Activated gamma-delta T cell treated with Interleukin-2 at 50 U/mL for 16 hours (primary cell): ENCODE data around the gene FCHO1.
"Not testable (repeated sequence)": the region's sequence is repeated elsewhere in the genome, so short reads cannot be mapped to it uniquely, and the experiment has no call there.

Source experiments
- DNase-seq: peaks from one replicate; pipeline ENCODE4 v3.0.0-alpha.2; 2020

The FCHO1 gene

DNA sequence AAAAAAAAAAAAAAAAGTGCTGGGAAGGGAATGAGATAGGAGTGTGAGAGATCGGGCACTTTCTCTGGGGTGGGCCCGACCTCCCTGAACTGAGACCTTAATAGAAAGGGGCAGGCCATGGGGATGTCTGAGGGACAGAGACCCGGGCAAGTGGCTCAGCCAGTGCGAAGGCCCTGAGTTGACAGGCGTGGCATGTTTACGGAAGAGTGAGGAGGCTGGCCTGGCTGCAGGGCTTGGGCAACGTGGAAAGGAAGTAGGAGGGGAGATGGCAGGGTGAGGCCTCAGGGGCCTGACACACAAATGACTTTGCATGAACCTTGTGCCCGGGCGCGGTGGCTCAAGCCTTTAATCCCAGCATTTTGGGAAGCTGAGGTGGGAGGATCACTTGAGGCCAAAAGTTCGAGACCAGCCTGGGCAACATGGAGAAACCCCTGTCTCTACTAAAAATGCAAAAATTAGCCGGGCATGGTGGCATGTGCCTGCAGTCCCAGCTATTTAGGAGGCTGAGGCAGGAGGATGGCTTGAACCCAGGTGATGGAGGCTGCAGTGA, 13.9 kb downstream of the FCHO1 start:
- no peak for DNase-seq

DNA sequence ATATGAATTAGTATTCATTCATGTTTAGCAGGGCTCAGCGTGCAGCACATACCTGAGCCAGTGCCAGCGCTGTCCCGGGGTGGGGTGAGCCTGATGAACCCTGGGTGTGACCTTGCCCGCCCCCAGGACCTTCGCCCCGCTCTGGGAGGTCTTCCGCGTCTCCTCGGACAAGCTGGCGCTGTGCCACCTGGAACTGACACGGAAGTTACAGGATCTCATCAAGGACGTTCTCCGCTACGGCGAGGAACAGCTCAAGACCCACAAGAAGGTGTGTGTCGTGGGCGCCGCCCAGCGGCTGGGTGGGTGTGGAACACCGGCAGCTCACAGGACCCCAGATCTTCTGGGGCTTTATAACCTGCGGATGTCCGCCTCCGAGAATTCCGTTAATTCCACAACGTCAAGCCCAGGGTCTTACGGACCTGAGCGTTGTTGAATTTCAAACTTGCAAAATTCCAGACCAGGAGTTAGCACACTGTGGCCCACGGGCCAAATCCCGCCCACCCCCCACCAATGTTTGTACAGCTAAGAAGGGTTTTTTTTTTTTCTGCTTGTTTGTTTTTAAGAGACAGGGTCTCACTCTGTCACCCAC, 15.4 kb downstream of the FCHO1 start:
- DNase-seq, result peak; percentile 42

DNA sequence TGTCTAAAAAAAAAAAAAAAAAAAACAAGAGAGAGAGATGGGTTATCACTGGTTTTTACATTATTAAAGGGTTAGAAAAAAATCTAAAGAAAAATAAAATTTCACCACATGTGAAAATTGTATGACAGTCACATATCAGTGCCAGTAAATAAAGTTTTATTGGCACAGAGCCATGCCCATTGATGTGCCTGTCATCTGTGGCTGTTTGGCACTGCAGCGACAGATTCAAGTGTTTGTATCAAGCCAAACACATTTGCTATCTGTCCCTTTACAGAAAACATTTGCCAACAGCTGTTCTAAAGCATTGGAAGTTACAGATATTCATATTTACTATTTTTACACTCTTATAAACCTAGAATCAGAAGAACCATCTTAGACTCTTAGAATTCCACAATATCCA, 16.3 kb downstream of the FCHO1 start:
- no peak for DNase-seq

DNA sequence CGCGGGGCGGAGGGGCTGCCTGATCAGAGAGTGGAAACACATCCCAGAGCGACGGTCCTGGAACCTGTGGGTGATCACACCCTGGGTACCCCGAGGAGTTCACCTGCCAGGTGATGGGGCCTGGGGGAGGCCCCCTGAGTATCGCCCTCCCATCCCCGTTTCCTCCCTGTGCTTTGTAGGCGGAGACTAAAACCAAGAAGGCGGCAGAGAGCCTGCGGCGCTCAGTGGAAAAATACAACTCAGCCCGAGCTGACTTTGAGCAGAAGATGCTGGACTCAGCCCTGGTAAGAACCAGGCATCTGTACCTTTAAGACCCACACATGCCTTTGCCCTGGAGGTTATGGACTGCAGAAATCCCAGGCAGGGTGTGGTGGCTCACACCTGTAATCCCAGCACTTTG, 19.3 kb downstream of the FCHO1 start:
- no peak for DNase-seq

DNA sequence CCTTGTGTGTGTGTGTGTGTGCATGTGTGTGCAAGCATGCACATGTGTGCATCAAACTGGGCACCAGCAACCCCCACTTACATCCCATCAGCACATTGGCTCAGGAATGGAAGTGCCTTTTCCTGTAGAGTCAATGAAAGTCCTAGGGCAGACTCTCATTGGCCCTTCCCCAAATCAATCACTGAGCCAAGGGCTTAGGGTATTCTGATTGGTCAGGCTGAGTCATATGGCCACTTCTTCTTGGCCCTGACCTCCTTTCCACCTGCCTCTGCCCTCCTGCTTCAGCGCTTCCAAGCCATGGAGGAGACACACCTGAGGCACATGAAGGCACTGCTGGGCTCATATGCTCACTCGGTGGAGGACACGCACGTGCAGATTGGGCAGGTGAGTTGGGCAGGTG, 20.9 kb downstream of the FCHO1 start:
- DNase-seq, result no peak

DNA sequence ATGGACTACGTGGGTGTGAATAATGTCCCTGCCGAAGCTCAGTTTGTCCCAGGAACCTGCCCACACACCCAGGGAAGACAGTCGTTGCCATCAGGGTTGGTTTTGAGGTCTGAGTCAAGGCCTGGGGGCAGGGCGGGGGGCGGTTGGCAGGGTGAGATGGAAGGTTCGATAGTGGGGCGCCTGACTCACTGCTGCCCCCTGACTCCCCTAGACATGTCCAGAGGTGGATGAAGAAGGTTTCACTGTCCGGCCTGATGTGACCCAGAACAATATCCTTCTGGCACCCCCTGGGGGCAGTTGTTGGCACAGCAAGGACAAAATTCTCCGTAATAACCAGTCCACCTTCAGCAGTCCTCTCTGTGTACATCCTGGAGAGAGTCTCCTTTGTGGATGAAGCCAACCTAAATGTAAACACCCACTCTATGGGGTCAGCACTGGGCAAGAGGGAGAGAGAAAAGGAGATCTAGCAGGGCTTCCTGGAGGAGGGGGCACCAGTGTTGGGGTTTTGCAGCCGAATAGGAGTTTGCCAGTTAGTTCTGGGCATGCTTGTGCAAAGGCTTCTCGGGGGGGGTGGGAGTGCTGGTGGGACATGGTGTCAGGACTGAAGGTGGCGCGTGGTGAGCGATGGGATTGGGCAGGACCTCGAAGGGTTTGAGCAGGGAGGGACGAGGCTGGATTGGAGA, 24.1 kb downstream of the FCHO1 start:
- peak; percentile 23 for DNase-seq

DNA sequence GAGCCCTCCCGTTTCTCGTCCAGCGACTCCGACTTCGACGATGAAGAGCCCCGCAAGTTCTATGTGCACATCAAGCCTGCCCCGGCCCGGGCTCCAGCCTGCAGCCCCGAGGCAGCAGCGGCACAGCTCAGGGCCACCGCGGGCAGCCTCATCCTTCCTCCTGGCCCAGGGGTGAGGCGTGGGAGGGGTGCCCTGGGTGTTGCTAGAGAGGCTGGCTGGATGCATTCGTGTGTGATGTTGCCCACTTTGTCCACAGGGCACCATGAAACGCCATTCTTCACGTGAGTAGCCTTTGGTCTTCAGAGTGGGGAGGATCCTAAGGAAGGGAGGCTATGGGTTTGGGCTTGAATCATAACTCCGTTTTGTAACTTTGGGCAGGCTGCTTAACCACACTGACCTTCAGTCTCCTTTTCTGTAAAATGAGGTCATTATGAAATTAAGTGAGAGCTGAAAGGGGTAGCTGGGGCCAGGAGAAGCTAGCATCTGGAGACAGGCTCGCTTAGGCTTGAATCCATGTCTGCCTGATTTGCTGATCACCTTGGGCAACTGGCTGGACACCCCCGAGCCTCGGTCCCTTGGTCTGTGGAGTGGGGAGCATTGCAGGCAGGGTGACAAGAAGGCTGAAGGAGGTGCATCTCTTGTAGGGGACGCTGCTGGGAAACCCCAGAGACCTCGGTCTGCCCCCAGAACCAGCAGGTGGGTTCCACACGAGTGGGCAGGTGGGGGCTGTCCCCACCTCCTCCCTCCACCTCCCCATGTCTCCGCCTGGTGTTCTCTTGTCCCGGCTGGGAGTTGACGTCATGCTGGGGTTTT, 24.9 kb downstream of the FCHO1 start:
- DNase-seq, result no peak

DNA sequence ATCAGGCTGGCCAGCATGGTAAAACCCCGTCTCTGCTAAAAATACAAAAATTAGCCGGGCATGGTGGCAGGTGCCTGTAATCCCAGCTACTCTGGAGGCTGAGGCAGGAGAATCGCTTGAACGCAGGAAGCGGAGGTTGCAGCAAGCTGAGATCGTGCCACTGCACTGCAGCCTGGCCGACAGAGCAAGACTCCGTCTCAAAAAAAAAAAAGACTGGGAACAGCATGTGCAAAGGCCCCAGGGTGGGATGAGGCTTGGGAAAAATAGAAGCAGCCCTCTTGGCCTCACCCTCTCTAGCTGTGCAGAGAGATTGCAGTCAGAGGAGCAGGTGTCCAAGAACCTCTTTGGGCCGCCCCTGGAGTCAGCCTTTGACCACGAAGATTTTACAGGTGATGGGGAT, 26.6 kb downstream of the FCHO1 start:
- not testable (repeated sequence) for DNase-seq

DNA sequence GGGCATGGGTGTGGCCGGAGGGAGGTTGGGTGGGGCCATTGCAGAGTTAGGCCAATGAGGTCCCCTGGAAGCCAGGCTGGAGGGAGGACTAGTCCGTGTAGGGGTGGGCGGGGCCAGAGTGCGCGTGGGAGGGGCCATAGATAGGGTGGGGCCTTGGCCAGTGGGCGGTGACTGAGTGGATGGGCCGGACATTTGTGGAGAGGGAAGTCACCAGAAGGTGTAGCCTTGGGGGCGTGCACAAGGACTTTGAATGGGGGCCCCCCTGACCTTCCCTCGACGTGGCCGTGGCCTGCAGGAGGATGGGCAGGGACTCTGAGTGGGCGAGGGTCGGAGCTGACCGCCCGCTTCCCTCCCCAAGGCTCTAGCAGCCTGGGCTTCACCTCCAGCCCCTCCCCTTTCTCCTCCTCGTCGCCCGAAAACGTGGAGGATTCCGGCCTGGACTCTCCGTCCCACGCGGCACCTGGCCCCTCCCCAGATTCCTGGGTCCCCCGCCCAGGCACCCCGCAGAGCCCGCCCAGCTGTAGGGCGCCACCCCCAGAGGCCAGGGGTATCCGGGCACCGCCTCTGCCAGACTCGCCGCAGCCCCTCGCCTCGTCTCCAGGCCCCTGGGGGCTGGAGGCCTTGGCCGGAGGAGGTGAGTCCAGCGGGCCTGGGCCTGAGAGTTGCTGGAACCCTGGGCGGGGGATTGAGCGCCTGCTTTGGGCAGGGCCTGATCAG, 27.1 kb downstream of the FCHO1 start:
- peak; percentile 22 for DNase-seq

DNA sequence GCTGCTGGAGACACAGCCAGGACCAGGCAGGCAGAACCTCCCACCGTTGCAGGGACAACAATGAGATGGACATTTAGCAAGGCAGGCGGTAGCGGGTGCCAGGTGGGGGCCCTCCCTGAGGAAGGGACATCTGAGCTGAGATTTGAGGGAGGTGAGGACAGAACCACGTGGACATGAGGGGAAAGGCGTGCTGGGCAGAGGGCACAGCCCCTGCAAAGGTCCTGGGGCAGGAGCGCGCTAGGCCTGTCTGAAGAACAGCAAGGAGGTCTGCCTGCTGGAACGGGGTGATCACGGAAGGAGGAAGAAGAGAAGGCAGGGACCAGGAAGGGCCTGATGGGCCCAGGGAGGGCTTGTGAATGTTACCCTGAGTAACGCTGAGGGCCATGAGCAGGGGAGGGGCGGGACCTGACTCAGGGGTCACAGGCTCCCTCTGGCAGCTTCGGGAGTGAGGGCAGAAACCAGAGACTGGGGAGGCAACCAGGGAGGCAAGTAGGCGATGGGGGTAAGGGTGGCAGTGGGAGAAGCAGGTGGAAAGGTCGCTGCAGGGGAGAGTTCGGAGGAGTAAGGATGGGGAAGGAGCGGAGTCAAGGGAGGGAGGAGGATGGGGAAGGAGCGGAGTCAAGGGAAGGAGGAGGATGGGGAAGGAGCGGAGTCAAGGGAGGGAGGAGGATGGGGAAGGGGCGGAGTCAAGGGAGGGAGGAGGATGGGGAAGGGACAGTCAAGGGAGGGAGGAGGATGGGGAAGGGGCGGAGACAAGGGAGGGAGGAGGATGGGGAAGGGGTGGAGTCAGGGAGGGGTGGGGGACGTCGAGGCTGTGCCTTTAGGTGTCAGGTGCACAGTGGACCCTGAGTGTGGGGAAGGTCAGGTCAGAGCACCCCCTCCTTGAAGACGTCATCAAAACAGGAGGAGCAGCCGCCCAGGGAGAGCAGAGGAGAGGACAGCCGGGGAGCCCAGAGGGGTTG, 28.0 kb downstream of the FCHO1 start:
- no peak for DNase-seq

DNA sequence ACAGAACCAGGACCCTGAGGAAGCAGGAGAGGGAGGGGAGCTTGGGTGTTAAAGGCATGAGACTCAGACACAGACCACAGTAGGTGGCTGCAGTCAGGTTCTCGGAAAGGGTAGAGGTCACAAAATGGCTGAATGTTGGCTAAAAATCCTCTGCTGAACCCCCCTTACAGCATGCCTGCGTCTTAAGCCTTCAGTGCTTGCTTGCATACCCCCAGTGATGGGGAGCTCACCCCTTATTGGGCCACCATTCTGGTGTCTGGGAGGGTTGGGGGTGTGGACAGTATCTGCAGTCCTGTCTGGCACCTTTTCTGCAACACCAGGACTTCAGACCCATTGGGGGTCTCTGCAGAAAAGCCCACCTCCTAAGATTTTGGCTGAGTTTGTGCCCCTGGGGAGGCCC, 29.5 kb downstream of the FCHO1 start:
- DNase-seq, result no peak

DNA sequence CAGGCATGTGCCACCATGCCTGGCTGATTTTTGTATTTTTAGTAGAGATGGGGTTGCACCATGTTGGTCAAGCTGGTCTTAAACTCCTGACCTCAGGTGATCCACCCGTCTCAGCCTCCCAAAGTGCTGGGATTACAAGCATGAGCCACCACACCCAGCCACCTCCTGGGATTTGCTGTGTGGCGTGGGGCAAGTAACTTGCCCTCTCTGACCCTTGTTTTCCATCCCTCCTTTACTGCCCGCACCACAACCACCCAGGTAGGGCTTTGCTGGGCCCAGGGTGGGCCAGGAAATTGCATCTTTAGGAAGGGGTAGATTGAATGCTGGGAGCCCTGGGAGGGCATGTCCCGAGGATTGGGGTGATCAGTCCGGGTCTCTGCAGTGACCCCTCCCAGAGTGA, 32.4 kb downstream of the FCHO1 start:
- DNase-seq, result not testable (repeated sequence)

DNA sequence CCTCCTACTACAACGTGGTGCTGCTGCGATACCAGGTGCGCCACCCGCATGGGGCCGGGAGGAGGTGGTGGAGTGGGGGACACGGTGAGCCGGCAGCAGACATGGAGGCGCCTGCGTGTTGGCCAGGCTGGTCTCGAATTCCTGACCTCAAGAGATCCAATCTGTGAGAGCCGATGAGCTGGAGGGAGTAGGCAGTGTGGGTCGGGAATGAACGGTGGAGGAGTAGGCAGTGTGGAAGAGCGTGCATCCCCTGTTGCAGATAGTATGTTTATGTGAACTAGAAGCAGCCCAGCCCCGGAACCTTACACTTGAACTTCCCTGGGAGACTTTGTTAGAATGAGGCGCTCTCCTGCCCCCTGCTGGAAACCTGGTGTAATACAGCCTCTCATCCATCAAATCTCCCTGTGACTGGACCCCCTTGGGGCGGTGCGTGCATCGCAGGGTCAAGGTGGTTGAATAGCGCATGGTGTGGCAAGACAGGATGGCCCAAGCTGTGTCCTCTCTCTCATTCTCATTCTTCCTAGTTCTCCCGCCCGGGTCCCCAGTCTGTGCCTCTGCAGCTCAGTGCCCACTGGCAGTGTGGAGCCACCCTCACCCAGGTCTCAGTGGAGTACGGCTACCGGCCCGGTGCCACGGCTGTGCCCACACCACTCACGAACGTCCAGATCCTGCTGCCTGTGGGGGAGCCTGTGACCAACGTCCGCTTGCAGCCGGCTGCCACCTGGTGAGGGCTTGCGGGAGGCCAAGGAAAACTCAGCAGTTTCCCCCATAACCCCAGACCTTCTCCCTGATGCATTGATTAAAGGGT, 33.1 kb downstream of the FCHO1 start:
- peak; percentile 73 for DNase-seq

DNA sequence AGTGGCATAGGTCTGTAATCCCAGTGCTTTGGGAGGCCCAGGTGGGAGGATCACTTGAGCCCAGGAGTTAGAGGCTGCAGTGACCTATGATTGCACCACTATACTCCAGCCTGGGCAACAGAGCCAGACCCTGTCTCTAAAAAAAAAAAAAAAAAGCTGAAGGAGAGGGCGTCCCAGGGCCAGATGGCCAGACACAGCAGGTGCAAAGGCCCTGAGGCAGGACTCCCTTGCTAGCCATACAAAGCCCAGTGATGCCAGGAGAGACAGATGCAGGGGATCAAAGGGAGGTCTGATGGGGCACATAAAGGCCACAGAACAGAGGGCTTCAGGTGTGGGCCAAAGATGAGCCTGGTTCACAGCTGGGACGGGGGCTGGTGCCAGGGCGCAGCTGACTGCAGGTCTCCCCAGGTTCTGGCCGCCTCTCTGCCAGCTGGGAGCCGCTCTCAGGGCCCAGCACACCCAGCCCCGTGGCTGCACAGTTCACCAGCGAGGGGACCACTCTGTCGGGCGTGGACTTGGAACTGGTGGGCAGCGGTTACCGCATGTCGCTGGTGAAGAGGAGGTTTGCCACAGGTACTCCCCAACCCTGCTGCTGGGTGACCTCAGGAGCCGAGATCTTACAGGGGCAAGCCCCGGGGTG, 36.1 kb downstream of the FCHO1 start:
- DNase-seq, result no peak

DNA sequence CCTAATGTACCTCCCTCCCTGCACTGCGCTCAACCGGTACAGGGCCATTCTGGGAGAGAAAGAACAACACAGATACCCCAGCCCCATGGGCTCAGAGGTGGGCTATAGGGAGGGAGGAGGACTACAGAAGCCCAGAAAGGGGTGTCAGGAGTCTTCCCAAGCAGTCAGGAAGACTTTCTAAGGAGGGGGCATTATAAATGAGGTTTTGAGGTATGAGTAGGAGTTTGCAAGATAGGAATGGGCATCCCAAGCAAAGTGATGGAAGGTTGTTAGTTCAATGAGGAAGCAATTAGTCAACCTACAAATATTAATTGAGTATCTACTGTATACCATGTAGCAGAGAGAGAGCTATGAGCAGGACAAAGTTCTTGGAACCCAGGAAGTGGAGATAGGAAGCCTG, 37.4 kb downstream of the FCHO1 start:
- no peak for DNase-seq

DNA sequence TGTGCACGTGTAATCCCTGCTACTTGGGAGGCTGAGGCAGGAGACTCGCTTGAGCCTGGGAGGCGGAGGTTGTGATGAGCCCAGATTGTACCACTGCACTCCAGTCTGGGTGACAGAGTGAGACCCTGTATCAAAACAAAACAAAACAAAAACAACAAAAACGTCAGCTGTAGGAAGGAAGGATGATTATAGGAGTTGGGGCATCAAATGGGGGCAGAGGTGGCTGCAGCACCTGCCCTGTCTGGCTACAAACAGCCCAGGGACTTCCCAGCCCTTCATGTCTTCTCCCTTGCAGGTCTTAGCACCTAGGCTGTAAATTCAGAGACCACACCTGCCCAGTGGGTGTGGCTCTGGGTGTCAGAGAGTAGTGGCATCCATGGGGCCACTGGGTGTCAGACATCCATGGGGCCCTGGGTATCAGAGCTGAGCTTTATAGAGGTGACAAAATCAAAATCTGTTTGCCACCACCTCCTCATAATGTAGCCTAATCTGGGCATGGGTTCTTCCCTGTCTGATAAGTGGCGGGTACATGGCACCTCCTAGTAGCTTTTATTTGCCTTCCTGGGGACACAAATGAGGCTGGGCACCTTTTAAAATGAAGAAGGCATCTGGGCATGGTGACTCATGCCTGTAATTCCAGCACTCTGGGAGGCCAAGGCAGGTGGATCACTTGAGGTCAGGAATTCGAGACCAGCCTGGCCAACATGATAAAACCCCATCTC, 38.9 kb downstream of the FCHO1 start:
- no peak for DNase-seq

DNA sequence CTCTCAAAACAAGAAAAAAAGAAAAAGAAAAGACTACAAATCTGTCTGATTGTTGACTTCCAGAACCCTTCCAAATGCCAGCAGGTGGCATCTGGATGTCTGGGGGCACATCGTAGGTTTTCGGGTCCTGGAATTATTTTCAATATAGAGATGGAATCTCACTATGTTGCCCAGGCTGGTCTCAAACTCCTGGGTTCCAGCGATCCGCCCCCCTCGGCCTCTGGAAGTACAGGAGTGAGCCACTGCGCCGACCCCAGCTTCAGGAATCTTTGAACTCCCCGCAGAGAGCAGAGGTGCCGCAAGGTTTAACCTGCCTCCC, 43.1 kb downstream of the FCHO1 start:
- DNase-seq, result no peak

DNA sequence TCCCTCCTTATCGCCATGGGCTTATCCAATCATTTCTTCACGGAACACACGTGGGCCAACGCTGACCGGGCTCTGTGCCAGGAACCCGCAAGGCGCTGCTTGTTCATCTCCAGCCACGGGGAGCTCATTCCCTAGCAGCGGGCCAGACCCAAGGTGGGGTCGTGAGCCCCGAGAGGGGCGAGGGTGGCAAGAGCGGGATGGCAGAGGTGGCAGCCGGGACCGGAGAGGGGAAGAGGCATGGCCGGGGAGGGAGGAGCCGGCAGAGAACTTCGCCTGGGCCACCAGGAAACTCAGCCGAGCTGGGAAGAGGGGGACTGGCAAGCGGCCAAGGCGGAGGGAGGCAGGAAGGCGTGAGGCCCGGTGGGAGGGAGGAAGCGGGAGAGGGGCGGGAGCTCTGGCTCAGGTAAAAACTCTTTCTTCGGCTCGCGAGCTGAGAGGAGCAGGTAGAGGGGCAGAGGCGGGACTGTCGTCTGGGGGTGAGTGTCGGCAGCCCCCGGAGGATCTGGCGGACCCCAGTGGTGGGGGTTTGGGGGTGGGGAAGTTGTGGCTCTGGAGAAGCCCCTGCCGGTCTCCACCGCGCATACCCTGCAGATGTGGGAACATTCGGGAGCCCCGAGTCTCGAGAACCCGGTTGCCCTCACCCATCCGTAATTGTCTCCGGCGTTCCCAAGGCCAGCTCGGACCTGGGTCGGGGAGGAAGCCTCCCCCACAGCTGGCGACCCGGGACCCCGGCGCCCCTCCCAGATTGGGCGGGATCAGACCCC, 43.6 kb downstream of the FCHO1 start, which contains the start of gene B3GNT3:
B3GNT3 (plus strand) TSS at position 408 of the 764 bp plus-strand sequence. CDS start 12,670 bp downstream, outside the sequence.
- no peak for DNase-seq

DNA sequence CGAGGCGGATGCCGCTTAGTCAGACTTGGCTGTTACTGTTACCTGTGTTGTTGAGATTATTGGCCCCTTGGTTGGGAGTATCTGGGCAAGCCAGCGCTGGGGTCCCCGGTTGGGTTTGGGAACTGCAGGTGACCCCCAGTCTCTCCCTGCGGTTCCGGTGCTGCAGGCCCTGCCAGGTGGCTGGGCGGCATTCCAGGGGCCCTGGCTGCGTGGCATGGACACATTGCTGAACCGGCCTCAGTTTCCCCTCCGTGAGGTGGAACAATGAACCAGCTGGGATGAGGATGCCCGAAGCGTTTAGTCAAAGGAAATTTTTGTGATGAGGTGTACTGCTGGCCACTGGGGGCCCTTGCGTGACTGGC, 44.2 kb downstream of the FCHO1 start:
- DNase-seq, result no peak
